RWPE2 (cell line): ENCODE measurements around the gene ATF7IP2.
"Not testable (repeated sequence)": the region's sequence is repeated elsewhere in the genome, so short reads cannot be mapped to it uniquely, and the experiment has no call there.

Source experiments
- ATAC-seq: fragments of 200-7000 bp; cut with Tn5 transposase; 3 replicates; pipeline ENCODE4 v1.9.1; 2021; ENCODE audit warnings: low read depth
- DNase-seq: peaks from one replicate; pipeline ENCODE4 v3.0.0-alpha.2; 2020; ENCODE audit warnings: low spot score
- H3K27ac ChIP-seq: fragments of 450-650 bp; 2 replicates; pipeline ENCODE4 v1.5.1; 2017; ENCODE audit warnings: mild to moderate bottlenecking; ENCODE audit not compliant: poor library complexity, severe bottlenecking
- H3K27me3 ChIP-seq: fragments of 250-450 bp; sonication (Bioruptor Pico); 2 replicates; pipeline ENCODE4 v1.5.1; 2021; ENCODE audit warnings: mild to moderate bottlenecking, moderate library complexity; ENCODE audit not compliant: insufficient read depth, poor library complexity, severe bottlenecking
- H3K36me3 ChIP-seq: fragments of 250-450 bp; sonication (Bioruptor Pico); 2 replicates; pipeline ENCODE4 v1.5.1; 2020; ENCODE audit warnings: low read depth, mild to moderate bottlenecking, moderate library complexity
- H3K4me1 ChIP-seq: fragments of 250-450 bp; sonication (Bioruptor Pico); 2 replicates; pipeline ENCODE4 v1.5.1; 2021; ENCODE audit warnings: mild to moderate bottlenecking, moderate library complexity; ENCODE audit not compliant: insufficient read depth, poor library complexity, severe bottlenecking
- H3K4me3 ChIP-seq: fragments of 250-450 bp; sonication (Bioruptor Pico); 2 replicates; pipeline ENCODE4 v1.5.1; 2021; ENCODE audit warnings: mild to moderate bottlenecking, moderate library complexity; ENCODE audit not compliant: severe bottlenecking
- H3K9me3 ChIP-seq: fragments of 250-450 bp; sonication (Bioruptor Pico); 2 replicates; pipeline ENCODE4 v1.5.1; 2021; ENCODE audit warnings: mild to moderate bottlenecking, moderate library complexity; ENCODE audit not compliant: severe bottlenecking
- CTCF ChIP-seq: fragments of 450-650 bp; IDR thresholded peaks from one replicate; pipeline ENCODE4 v1.5.1; 2017; ENCODE audit warnings: mild to moderate bottlenecking, moderate library complexity; ENCODE audit not compliant: poor library complexity, severe bottlenecking

ATF7IP2 gene

GRCh38 chr16:10362077-10362863 lies 23.6 kb upstream of the ATF7IP2 start:
- no peak for ATAC-seq
- Histone ChIP-seq H3K4me3 (no peak overlapping the region), H3K4me1 (no peaks in the 10 kb centered on the region), H3K9me3 (no peaks in the 10 kb centered on the region), H3K27ac (no peak overlapping the region), H3K27me3 (no peaks in the 10 kb centered on the region), H3K36me3 (no peaks in the 10 kb centered on the region)
- TF ChIP-seq CTCF: no peak
- DNase-seq: no peak

- not testable (repeated sequence) for H3K9me3 ChIP-seq, DNase-seq, H3K4me3 ChIP-seq, H3K27me3 ChIP-seq, ATAC-seq, H3K36me3 ChIP-seq, H3K4me1 ChIP-seq, H3K27ac ChIP-seq
Observed at GRCh38 chr16:10362864-10363197, 23.0 kb upstream of the ATF7IP2 start.

GRCh38 chr16:10366619-10367018 lies 19.2 kb upstream of the ATF7IP2 start:
- not testable (repeated sequence) for DNase-seq, H3K4me3 ChIP-seq, H3K27me3 ChIP-seq, H3K36me3 ChIP-seq, H3K27ac ChIP-seq, H3K9me3 ChIP-seq, H3K4me1 ChIP-seq, ATAC-seq

GRCh38 chr16:10367616-10368188 lies 18.2 kb upstream of the ATF7IP2 start:
- Histone ChIP-seq H3K27ac (no peak overlapping the region), H3K9me3 (no peaks in the 10 kb centered on the region), H3K4me1 (no peaks in the 10 kb centered on the region), H3K36me3 (no peaks in the 10 kb centered on the region), H3K27me3 (no peaks in the 10 kb centered on the region), H3K4me3 (no peak overlapping the region)
- no peak for DNase-seq
- TF ChIP-seq CTCF: no peak
- ATAC-seq: no peak

- Histone ChIP-seq H3K9me3 (no peaks in the 10 kb centered on the region), H3K4me3 (no peak overlapping the region), H3K27ac (no peak overlapping the region), H3K27me3 (no peaks in the 10 kb centered on the region), H3K36me3 (no peaks in the 10 kb centered on the region), H3K4me1 (no peaks in the 10 kb centered on the region)
- no peak for ATAC-seq
- no peak for TF ChIP-seq CTCF
- DNase-seq: no peak
Observed at GRCh38 chr16:10368969-10369551, 16.8 kb upstream of the ATF7IP2 start.
